VCaP (cell line): ENCODE measurements around the gene RPTN.

Experiments
- H3K27ac ChIP-seq: fragments of 450-650 bp; 2 replicates; pipeline ENCODE4 v1.5.1; 2017
- TF ChIP-seq, protein P1 (sequence below): fragments of 450-650 bp; conservative IDR thresholded peaks from 2 replicates; pipeline ENCODE4 v1.5.1; 2017; ENCODE audit warnings: mild to moderate bottlenecking, moderate library complexity

Gene RPTN

DNA sequence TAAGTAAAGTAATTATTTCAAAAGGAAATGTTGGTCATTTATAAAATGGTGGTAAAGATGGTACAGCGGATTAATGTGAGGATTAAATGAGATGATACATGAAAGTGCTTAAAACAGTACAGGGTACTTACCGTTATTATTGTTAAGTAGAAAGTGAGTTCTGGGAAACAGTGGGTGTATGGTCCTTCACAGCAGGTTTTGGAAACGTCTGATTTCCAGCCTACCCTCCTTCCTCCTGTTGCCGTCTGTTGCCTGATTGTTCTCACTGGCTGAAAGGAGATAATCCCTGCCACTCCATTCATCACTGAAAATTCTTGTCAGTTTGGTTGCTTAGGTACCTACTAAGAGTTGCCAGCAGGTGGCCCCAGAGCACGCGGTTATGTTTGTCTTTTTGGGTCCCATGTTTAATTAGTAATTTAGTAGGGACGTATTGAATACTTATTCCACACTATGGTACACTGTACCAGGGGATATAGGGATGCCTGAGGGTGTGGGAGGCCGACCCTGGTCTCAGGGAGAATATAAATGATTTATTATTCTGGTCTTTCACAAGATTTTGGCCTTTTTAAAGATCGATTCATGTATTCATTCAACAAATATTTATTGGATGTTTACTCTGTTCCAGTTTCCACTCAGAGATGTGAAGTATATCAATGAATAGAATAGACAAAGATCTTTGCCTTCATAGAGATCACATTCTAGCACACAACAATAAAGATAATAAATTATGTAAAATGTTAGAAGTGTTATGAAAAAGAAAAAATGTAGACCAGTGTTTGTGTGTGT is 30.8 kb upstream of the RPTN start:
- H3K27ac ChIP-seq, result peak overlapping the region; percentile 99
- TF ChIP-seq, protein P1, sequence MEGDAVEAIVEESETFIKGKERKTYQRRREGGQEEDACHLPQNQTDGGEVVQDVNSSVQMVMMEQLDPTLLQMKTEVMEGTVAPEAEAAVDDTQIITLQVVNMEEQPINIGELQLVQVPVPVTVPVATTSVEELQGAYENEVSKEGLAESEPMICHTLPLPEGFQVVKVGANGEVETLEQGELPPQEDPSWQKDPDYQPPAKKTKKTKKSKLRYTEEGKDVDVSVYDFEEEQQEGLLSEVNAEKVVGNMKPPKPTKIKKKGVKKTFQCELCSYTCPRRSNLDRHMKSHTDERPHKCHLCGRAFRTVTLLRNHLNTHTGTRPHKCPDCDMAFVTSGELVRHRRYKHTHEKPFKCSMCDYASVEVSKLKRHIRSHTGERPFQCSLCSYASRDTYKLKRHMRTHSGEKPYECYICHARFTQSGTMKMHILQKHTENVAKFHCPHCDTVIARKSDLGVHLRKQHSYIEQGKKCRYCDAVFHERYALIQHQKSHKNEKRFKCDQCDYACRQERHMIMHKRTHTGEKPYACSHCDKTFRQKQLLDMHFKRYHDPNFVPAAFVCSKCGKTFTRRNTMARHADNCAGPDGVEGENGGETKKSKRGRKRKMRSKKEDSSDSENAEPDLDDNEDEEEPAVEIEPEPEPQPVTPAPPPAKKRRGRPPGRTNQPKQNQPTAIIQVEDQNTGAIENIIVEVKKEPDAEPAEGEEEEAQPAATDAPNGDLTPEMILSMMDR, result peak; percentile 89

DNA sequence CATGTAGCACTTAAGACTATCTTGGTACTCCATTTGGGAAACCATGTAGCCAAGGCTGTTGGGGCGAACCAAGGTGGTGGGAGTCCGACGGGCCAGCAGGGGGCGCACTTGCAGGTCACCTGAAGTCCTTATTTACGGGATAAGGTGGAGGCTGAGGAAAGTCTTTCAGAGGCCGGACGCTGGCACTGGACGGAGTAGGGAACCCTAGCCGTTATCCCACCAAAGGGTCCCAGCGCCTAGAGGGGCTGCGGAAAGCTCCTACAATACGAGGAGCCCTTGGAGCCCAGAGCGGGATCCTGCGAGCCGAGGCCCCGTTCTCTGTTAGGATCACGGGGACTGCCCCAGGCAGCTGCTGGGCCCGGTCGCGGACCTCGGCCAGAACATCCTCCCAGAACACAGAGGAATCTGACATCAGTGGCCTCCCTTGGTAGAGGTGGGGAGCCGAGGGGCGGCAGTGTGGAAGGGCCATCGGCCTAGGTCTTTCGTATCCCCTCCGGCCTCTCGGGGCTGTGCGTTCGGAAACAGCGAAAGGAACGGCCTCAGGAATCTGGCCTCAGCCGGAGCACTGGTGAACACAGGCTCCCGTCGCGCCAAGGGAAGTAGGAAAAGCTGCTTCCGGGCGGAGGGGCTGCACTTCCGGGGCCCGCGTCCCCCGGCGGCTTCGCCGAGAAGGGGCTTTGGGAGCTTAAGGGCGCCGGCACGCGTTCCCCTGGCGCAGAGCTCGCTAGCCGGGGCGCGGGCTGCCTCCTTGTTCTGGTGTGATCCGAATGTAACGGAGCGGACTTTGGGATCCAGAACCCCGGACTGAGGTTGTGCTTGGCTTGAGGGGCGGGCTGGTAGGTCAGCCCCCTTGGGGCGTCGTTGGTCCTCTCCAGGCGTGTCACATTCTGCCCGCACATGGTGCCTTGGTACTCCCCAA is 29.9 kb upstream of the RPTN start:
- H3K27ac ChIP-seq, result peak overlapping the region; percentile 99; the same call in 1 of the 2 replicates
- TF ChIP-seq, protein P1, result peak; percentile 71

DNA sequence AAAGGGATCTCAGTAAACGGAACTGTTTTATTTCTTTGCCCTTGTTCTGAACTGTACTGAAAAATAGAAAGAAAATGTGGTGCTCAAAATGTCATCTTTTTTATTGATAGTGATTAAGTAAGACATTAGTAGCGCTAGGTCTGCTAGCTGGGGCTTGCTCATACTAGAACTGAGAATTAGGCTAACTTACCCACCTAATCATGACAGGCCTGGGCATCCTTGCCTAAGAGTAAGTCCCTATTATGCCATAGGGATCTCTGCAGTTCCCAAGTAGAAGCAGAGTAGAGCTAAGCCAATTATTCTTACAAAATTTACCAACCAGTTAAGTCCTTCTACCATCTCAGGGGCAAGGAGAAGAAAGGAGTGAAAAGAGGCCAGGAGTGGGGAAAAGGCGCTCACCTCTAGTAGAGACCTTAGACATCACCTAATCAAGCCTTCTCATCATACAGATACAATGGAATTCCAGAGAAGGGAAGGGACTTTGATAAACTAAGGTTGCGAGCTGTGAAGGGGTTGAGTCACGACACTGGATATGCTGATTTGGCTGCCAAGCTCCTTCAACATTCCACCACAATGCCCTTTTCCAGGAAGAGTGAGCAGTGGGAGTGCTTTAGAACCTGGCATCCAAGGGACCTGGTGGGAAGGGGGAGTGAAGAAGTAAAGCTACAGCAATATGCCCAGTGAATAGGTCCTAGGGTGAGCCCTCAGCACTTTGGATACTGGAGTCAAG is 27.7 kb upstream of the RPTN start:
- TF ChIP-seq, protein P1, result no peak
- H3K27ac ChIP-seq, result no peak overlapping the region

DNA sequence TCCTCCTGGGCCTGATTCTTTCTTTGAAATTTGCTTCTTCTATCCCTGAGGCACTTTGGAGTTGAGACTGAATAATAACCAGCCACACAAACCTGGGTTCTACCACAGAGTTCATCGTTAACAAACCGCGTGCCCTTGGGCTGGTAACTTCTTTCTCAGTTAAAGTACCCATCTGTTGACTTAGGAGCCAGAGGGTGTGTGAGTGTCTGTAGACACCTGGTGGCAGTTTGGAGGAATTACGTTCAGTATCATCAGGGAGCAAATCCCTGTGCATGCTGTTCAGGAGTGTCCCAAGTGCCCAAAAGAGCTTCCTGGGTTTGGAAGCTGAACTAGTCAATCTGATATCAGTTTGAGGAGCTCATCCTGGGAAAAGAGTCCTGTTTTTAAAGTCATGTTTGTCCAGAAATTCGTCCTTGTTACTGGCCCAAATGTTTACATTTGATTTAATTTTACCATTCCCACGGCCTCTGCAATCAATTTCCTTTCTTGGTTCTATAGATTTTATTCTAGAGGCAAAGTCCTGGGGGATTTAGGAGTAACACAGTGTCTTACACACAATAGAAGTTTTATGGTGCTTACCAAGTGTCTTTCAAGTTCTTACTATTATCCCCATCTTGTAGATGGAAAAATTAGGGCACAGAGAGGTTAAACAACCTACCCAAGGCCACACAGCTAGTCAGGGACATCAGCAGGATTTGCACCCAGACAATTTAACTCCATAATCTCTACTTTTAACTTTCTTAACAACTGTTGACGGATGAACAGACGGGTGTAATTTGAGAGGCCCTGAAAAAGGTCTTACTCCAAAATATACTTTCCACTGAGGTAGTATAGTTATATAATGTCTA is 26.7 kb upstream of the RPTN start:
- H3K27ac ChIP-seq, result no peak overlapping the region
- TF ChIP-seq, protein P1, result peak; percentile 94

DNA sequence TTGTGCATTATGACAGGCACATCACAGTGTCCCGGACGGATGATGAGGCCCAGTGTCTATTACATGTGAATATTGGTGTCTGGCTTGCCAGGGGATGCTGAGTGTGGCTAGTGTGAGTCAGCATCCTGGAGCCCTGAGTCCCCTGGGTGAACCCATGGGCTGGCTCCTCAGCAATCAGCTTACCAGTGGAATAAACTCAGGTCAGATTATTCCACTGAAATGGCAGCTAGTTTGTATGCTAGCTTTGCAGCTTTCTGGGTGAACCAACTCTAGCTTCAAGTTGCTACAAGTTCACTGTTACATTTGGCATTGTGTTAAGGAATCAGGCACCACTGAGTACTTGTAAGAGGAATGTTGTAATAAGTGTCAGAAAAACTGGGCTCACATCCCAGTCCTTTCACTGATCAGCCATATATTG is 23.9 kb upstream of the RPTN start:
- TF ChIP-seq, protein P1, result no peak
- no peak overlapping the region for H3K27ac ChIP-seq

DNA sequence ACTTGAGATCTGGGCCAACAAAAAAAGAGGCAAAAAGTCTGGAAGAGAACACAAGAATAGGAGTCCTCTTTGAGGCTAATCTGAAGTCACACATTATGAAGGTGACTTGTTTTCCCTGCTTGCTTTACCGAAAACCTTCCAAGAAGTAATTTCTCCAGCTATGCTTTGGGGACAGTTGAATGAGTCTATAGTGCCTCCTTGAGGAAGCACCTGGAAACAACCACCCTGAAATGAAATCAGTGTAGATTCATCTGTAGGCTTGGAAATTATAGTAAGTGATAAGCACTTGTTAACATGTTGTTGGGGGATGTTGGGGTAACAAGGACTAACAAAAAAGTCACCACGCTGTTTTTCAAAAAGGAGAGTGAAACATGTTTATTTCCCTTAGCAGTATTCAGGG is 23.4 kb upstream of the RPTN start:
- no peak overlapping the region for H3K27ac ChIP-seq
- TF ChIP-seq, protein P1, result 0 out of 2 replicates have a peak, but pooled peaks have one; percentile 30
